RWPE2 (cell line): Measurements from ENCODE around the gene SULF2.

Source experiments
- ATAC-seq: fragments of 200-7000 bp; cut with Tn5 transposase; 3 replicates; pipeline ENCODE4 v1.9.1; 2021; ENCODE audit warnings: low read depth
- DNase-seq: peaks from one replicate; pipeline ENCODE4 v3.0.0-alpha.2; 2020; ENCODE audit warnings: low spot score
- H3K27ac ChIP-seq: fragments of 450-650 bp; 2 replicates; pipeline ENCODE4 v1.5.1; 2017; ENCODE audit warnings: mild to moderate bottlenecking; ENCODE audit not compliant: poor library complexity, severe bottlenecking
- H3K27me3 ChIP-seq: fragments of 250-450 bp; sonication (Bioruptor Pico); 2 replicates; pipeline ENCODE4 v1.5.1; 2021; ENCODE audit warnings: mild to moderate bottlenecking, moderate library complexity; ENCODE audit not compliant: insufficient read depth, poor library complexity, severe bottlenecking
- H3K36me3 ChIP-seq: fragments of 250-450 bp; sonication (Bioruptor Pico); 2 replicates; pipeline ENCODE4 v1.5.1; 2020; ENCODE audit warnings: low read depth, mild to moderate bottlenecking, moderate library complexity
- H3K4me1 ChIP-seq: fragments of 250-450 bp; sonication (Bioruptor Pico); 2 replicates; pipeline ENCODE4 v1.5.1; 2021; ENCODE audit warnings: mild to moderate bottlenecking, moderate library complexity; ENCODE audit not compliant: insufficient read depth, poor library complexity, severe bottlenecking
- H3K4me3 ChIP-seq: fragments of 250-450 bp; sonication (Bioruptor Pico); 2 replicates; pipeline ENCODE4 v1.5.1; 2021; ENCODE audit warnings: mild to moderate bottlenecking, moderate library complexity; ENCODE audit not compliant: severe bottlenecking
- H3K9me3 ChIP-seq: fragments of 250-450 bp; sonication (Bioruptor Pico); 2 replicates; pipeline ENCODE4 v1.5.1; 2021; ENCODE audit warnings: mild to moderate bottlenecking, moderate library complexity; ENCODE audit not compliant: severe bottlenecking
- CTCF ChIP-seq: fragments of 450-650 bp; IDR thresholded peaks from one replicate; pipeline ENCODE4 v1.5.1; 2017; ENCODE audit warnings: mild to moderate bottlenecking, moderate library complexity; ENCODE audit not compliant: poor library complexity, severe bottlenecking

Gene SULF2

GRCh38 chr20:47638851-47639250, 146.4 kb downstream of the SULF2 start:
- no peak overlapping the region for H3K4me3 ChIP-seq

GRCh38 chr20:47635256-47635655, 150.0 kb downstream of the SULF2 start:
- H3K36me3 ChIP-seq, result peaks cover 86% of the 10 kb centered on the region
- TF ChIP-seq CTCF, result no peak
- no peak for DNase-seq
- H3K4me1 ChIP-seq, result no peaks in the 10 kb centered on the region
- no peak overlapping the region for H3K27ac ChIP-seq
- ATAC-seq, result no peak
- no peak overlapping the region for H3K4me3 ChIP-seq
- H3K27me3 ChIP-seq, result no peaks in the 10 kb centered on the region
- H3K9me3 ChIP-seq, result no peaks in the 10 kb centered on the region

More at GRCh38 chr20:47638851-47639250, 146.4 kb downstream of the SULF2 start:
- no peaks in the 10 kb centered on the region for H3K9me3 ChIP-seq
- H3K4me1 ChIP-seq, result no peaks in the 10 kb centered on the region
- no peak for ATAC-seq
- H3K27me3 ChIP-seq, result no peaks in the 10 kb centered on the region
- TF ChIP-seq CTCF, result no peak
- H3K36me3 ChIP-seq, result peaks cover 90% of the 10 kb centered on the region
- no peak for DNase-seq
- H3K27ac ChIP-seq, result no peak overlapping the region

GRCh38 chr20:47631078-47631477, 154.2 kb downstream of the SULF2 start:
- Histone ChIP-seq H3K9me3 (no peaks in the 10 kb centered on the region), H3K4me1 (no peaks in the 10 kb centered on the region), H3K27ac (no peak overlapping the region), H3K27me3 (no peaks in the 10 kb centered on the region), H3K36me3 (peaks cover 89% of the 10 kb centered on the region), H3K4me3 (no peak overlapping the region)
- no peak for TF ChIP-seq CTCF
- ATAC-seq (no peak), DNase-seq (no peak)

GRCh38 chr20:47629907-47630306, 155.4 kb downstream of the SULF2 start:
- Histone ChIP-seq H3K27me3 (no peaks in the 10 kb centered on the region), H3K9me3 (no peaks in the 10 kb centered on the region), H3K4me3 (no peak overlapping the region), H3K27ac (no peak overlapping the region), H3K4me1 (no peaks in the 10 kb centered on the region), H3K36me3 (peaks cover 89% of the 10 kb centered on the region)
- DNase-seq, result no peak
- TF ChIP-seq CTCF, result no peak
- no peak for ATAC-seq

GRCh38 chr20:47627540-47627939, 157.7 kb downstream of the SULF2 start:
- no peak overlapping the region for H3K4me3 ChIP-seq
- H3K27ac ChIP-seq, result no peak overlapping the region
- no peak for DNase-seq
- peaks cover 3% of the 10 kb centered on the region for H3K4me1 ChIP-seq
- TF ChIP-seq CTCF, result no peak
- peaks cover 93% of the 10 kb centered on the region for H3K36me3 ChIP-seq
- H3K27me3 ChIP-seq, result no peaks in the 10 kb centered on the region
- ATAC-seq, result no peak
- no peaks in the 10 kb centered on the region for H3K9me3 ChIP-seq
